ENCODE data around the gene PHACTR1.

PHACTR1 gene

DNA sequence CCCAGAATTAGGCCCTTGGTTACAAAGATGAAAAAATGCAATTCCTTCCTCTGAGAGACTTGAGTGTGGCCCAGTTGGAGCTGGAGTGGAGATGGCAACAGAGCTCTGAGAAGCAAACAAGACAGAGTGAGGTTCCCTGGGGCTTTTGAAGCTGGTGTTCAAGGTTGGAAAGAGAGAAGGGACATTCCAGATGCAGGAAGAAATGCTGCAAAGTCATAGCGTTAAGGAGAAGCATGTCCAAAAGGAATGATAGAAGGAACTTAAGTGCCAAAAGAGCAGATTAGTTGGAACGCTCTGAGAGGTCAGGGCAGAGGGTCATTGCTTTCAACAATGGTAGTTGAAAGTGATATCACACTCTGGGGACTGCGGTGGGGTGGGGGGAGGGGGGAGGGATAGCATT lies 360.0 kb downstream of the PHACTR1 start:
- H3K4me3 ChIP-seq (ENCODE audit: low read depth, low read length): no peak overlapping the region
- no peak for TF ChIP-seq CTCF (IDR thresholded peaks at IDR 0.05; ENCODE audit: insufficient read depth, low read depth, low read length, missing control alignments)
- DNase-seq (ENCODE audit: low read depth): no peak

DNA sequence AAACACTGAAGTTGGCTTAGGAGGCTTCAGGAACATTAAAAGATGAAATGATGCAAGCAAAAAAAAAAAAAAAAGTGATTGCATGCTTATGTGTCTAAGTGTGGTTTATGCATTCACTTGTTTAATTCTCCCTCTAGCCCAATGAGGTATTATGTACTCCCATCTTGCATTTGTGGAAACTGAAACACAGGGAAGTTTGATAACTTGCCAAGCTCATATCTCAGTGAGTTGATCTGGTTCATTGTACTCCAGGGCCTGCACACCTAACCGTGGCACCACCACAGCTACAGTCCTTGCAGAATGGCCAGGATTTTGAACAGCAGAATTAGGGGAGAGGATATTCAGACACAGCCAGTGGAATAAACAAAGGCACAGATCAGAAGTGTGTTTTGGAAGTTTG lies 360.6 kb downstream of the PHACTR1 start:
- no peak for DNase-seq (ENCODE audit: low read depth)
- TF ChIP-seq CTCF (IDR thresholded peaks at IDR 0.05; ENCODE audit: insufficient read depth, low read depth, low read length, missing control alignments): no peak
- no peak overlapping the region for H3K4me3 ChIP-seq (ENCODE audit: low read depth, low read length)

DNA sequence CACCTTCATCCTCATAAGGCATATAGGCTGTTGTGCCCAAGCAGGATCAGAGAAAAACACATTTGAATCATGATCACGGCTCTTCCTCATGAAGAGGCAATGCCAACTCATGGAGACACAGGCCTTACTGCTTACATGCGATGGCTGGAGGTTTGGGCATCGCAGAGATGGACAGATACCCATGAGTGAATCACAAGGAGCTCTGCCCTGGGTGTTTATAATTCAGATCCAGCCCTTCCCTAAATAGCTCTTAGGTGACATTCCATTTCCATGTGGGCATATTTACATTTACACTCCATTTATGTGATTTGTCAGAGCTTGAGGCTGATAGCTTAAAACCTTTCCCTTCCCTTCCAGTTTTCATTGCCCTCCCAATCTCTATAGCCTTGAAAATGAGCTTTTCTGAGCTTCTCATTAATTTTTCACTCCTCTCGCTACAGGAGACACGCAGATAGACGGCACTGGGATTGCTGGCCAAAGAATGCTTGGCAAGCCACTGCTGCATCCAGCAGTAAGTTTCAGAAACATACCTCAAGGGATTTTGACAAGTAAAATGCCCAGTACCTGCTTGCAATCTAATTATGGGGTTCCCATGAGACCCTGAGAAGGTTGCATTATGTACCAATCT lies 362.6 kb downstream of the PHACTR1 start:
- TF ChIP-seq CTCF (IDR thresholded peaks at IDR 0.05; ENCODE audit: insufficient read depth, low read depth, low read length, missing control alignments): no peak
- H3K4me3 ChIP-seq (ENCODE audit: low read depth, low read length): no peak overlapping the region
- no peak for DNase-seq (ENCODE audit: low read depth)

- no peak overlapping the region for H3K4me3 ChIP-seq (ENCODE audit: low read depth, low read length)
- TF ChIP-seq CTCF (IDR thresholded peaks at IDR 0.05; ENCODE audit: insufficient read depth, low read depth, low read length, missing control alignments): no peak
Measured at GRCh38 chr6:13080462-13081188, 364.1 kb downstream of the PHACTR1 start.

GRCh38 chr6:13081189-13081563 lies 364.6 kb downstream of the PHACTR1 start:
- H3K4me3 ChIP-seq (ENCODE audit: low read depth, low read length): no peak overlapping the region
- TF ChIP-seq CTCF (IDR thresholded peaks at IDR 0.05; ENCODE audit: insufficient read depth, low read depth, low read length, missing control alignments): no peak
- DNase-seq (ENCODE audit: low read depth): no peak

More at GRCh38 chr6:13080462-13081188, 364.1 kb downstream of the PHACTR1 start:
- DNase-seq (ENCODE audit: low read depth): no peak

GRCh38 chr6:13089296-13089994 lies 372.9 kb downstream of the PHACTR1 start:
- no peak for TF ChIP-seq CTCF (IDR thresholded peaks at IDR 0.05; ENCODE audit: insufficient read depth, low read depth, low read length, missing control alignments)
- no peak for DNase-seq (ENCODE audit: low read depth)
- no peak overlapping the region for H3K4me3 ChIP-seq (ENCODE audit: low read depth, low read length)

All from GM12865 (cell line).